GM03348 (cell line): ENCODE results near the gene MAPK10.
A peak's percentile ranks its signal among the peaks of the same experiment; 100 is the strongest.
"Not testable (repeated sequence)": the region's sequence is repeated elsewhere in the genome, so short reads cannot be mapped to it uniquely, and the experiment has no call there.

ENCODE experiments used
- DNase-seq: peaks from one replicate; pipeline ENCODE4 v3.0.0; 2012; ENCODE audit warnings: low spot score

The MAPK10 gene

DNA sequence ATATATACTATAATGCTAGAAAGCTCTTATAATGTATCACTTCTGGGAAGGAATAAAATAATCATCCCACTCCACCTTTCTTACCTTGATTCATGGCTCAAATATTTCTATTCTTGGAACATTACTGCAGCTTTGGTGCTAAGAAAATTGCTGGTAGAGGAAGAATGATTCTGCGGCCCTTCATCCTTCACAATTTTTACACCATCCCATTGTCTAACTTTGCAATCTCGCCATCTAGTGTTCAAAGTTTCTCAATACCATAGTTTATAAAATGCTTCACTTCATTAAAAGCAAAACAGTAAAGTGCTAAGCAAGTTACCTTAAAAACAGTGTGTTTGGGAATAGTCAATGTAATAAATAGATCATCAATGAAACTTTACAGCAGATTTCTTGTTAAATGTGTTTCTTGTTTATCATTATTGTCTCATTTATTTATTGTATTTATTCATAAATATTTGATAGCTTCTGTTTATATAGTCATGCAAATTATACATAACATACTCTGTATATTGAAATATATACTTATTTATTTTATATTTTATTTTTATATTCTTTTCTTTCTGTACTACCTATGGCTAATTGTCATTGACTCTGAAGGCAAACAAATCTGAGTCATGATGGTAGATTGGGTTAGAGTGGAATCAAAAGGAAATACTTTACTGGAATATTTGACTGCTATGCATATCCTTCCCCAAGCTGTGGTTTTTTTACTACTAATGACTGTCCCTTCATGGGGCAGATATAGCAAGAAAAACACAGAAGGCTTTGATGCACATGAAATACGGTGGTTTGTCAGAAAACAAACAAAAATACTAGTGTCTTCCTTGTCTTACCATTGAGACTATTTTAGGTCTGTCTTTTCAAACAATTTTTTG is 390.7 kb downstream of the MAPK10 start:
- peak; percentile 66 for DNase-seq

DNA sequence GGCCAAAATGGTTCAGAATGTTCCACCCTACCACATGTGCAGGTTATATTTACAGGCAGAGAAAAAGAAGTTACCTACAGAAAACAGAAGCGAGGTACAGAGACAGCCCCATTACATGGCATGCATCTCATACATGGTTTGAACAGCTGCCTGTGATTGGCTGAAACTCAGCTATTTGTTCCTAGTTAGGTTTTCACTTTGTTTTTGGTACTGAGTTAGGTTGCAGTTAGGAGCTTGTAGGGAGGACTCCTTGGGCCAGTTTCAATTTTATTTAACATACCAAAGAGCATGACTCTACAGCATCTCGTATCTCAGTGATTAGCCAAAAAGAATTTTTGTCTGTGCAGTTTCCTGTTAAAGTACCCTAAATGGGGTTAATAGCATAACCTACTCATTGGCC is 392.0 kb downstream of the MAPK10 start:
- peak; percentile 25 for DNase-seq

DNA sequence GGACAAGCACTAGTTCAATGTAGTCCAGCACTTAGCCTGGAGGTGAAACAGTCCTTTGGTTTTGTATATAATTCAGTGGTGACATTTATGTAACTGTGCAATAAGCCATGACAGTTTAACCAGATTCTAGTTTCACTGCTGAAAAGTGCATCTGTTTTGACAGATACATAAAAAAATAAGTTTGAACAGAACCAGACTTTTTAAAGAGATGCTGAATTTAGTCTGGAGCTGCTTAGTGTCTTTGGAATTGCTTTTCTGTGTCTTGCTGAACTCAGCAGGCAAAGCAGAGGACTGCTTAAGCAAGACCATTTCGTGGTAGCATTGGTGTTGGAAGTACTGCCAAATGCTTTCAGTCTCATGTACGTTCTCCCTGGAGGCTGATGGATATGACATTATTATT is 393.5 kb downstream of the MAPK10 start:
- DNase-seq = no peak

DNA sequence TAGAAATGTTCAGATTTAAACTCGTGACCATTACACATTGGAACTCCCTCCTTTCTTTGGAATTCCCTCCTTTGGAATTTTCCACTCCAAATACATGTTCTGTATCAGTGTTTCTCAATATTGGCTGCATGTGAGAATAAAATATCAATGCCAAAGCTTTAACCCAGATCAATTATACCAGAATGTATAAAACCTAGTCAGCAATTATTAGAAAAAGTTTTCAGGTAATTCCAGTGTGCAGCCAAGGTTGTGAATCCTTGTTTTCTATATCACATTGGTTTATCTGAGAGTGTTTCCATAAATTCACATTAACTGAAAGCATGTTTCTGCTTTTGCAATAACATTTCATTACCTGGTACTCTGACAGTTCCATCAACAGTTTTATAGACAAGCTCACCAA is 394.3 kb downstream of the MAPK10 start:
- no peak for DNase-seq

- not testable (repeated sequence) for DNase-seq
Observed at GRCh38 chr4:85965017-85965416, 394.8 kb downstream of the MAPK10 start.

DNA sequence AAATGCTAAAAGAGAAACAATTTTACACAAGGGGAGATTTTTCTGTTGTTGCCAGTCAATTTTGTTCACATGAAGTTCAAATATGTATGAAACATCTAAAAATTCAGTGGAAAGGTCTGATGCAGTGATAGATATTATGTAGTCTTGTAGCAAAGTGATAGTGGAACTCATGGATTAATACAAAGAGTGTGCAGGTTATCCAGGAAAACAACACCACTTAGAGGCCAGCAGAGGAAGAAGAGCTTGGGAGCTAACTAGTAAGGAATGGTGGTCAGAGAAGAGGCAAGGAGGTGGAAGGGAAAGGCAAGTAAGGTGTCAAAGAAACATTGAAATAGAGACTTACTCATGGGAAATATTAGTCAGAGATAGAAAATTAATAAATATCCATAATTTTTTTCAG is 395.6 kb downstream of the MAPK10 start:
- no peak for DNase-seq

- DNase-seq = no peak
Observed at GRCh38 chr4:85963231-85963630, 396.6 kb downstream of the MAPK10 start.

DNA sequence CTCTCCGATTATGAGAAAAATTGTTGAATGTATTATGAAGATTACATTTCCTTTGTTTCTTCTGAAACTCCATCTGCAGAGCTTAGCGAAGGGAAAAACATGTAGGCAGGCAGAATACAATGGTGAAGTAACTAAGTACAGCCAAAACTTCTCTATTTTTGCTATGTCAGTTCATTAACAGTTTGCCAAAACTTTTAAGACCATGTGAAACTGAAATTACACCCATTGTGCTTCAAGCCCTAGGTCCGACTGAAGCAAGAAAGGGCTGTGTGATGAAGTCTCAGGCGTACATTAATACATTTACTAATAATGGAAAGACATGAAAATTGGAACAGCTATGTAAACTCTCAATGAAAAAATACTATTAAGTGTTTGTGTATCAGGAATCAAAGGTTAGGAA is 398.0 kb downstream of the MAPK10 start:
- DNase-seq = no peak

GRCh38 chr4:85956293-85956945 is 403.4 kb downstream of the MAPK10 start:
- DNase-seq = no peak

DNA sequence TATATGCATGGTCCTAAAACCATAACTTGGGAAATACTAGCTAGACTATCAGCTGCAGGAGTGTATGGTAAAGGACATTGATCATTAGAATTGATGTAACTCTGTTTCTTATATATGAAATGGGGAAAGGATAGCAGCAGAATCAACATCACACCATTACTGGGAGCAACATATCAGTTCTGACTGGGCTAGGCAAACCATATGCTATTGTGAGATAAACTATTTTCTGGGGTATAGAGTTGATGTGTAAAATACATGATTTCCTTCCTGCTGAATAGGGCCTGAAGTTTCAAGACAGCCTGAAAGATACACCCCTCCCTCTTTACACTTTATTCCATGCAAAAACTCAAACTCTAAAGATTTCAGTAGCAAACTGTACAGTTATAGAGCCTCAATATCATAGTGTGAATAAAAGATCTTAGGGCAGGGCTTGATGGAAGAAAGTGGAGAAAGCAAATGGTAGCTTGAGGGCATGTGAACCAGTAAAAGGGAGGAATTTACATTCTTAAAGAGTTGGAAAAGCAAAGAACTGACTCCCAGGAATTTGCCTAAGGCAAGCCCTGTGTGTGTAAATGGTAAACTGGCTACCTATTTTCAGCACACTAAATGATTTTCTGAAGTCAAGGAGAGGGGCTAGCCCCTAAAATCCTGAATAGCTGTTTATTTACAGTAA is 404.1 kb downstream of the MAPK10 start:
- no peak for DNase-seq

- peak; percentile 33 for DNase-seq
Observed at GRCh38 chr4:85953651-85954018, 406.2 kb downstream of the MAPK10 start.

DNA sequence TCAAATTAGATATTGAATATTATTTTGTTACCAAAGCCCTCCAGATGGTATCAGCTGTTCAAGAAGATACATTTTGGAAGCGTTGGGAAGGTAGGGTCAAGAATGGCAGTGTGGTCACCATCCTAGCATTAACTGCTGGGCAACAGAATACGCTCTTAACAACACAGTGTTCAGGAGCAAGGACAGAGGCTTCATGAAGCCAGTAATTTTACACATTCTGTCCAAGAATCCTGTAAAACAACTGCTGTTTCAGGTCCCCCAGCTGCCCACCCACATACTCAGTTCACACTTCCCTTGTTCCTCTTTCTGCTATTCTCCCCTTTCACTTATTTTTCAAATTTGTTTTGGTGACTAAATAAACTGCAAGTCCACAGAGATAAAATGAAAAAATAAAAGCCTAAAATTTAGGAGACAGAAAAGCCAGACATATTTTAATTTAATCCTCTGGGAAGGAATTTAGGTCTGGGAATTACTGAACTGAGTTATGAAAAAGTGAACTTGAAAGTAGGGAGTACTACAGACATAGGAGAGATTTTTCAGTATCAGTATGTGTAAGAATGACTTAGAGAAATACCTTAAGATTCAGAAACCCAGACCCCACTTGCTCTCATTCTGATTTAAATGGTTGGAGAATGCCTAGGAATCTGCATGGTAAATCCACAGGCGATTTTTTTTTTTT is 406.7 kb downstream of the MAPK10 start:
- no peak for DNase-seq

GRCh38 chr4:85952528-85952927 is 407.3 kb downstream of the MAPK10 start:
- no peak for DNase-seq

DNA sequence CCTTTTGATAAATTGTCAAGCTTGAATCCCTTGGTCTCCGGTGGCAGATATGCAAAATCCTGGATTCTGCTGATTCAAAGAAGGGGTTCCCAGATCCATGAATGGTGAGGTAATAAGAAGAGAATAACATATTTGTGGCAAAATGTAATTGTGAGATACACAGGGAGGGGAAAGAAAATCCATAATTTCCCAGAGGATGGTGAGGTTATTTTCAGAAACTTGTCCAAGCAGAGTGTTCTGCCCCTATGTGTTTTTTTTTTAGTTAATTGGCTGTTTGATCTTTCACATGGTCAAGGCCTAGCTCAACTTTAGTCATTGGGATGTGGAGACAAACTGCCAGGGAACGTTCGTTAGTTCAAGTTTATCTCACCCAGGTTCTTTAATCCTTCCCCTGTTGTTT is 408.8 kb downstream of the MAPK10 start:
- no peak for DNase-seq

DNA sequence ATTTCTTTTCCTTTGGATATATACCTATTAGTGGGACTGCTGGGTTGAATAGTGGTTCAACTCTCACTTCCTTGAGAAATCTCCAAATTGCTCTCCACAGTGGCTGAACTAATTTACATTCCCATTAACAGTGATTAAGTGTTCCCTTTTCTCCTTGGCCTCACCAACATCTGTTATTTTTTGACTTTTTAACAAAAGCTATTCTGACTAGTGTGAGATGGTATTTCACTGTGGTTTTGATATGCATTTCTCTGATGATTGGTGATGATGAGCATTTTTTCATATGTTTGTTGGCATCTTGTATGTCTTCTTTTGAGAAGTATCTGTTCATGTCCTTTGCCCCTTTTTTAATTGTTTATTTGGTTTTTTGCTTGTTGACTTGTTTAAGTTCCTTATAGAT is 413.0 kb downstream of the MAPK10 start:
- DNase-seq = no peak

DNA sequence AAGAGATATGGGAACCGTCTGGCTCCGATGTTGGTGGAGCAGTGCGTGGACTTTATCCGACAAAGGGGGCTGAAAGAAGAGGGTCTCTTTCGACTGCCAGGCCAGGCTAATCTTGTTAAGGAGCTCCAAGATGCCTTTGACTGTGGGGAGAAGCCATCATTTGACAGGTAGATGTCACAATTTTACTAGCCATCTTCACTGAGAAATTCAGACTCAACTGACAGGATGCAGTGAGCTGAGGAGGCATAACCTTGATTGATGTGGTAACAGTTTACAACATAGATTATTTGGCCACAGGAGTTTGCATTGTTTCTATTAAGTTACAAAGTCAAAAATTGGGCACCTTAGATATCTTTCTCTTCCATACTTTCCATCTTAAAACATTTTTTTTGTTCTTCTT is 417.7 kb downstream of the MAPK10 start:
- DNase-seq = no peak

DNA sequence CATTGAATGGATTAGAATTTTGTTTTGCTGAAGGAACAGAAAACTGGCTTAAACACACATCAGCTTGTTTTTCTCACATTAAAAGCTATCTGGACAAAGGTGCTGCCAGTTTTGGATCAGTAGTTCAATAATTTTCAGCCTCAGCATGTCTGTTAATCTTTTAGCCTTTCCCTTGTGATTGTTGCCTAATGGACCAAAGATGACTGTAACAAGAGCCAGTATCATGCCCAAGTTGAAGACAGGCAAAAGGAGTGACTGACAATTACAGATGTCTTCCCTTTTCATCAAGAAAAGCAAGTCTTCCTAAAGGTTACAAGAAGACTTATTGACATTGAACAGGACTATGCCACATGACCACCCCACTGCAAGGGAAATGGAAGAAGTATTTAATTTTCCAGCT is 419.7 kb downstream of the MAPK10 start:
- DNase-seq = no peak
